ENCODE measurements around the gene CDO1.

CDO1 gene

DNA sequence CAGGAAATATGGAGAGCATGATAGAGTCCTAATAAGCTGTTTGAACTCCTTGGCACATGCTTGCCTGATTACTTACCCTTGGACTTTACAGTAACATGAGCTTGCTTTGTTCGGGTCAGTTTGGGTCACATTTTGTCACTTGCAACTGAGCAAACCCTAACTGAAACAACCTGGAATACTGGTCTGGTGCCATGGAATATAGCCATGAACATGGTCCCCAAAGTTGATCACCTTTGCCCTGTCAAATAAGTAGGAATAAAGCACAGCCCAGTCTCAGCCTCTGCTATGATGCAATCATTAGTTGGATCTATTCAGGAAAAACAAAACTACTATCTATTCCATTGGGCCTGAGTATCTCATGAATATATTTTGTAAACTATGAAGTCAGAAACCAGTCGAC is 18.2 kb downstream of the CDO1 start:
- TF ChIP-seq TEAD4 (IDR thresholded peaks at IDR 0.05): no peak
- TF ChIP-seq, protein P1, sequence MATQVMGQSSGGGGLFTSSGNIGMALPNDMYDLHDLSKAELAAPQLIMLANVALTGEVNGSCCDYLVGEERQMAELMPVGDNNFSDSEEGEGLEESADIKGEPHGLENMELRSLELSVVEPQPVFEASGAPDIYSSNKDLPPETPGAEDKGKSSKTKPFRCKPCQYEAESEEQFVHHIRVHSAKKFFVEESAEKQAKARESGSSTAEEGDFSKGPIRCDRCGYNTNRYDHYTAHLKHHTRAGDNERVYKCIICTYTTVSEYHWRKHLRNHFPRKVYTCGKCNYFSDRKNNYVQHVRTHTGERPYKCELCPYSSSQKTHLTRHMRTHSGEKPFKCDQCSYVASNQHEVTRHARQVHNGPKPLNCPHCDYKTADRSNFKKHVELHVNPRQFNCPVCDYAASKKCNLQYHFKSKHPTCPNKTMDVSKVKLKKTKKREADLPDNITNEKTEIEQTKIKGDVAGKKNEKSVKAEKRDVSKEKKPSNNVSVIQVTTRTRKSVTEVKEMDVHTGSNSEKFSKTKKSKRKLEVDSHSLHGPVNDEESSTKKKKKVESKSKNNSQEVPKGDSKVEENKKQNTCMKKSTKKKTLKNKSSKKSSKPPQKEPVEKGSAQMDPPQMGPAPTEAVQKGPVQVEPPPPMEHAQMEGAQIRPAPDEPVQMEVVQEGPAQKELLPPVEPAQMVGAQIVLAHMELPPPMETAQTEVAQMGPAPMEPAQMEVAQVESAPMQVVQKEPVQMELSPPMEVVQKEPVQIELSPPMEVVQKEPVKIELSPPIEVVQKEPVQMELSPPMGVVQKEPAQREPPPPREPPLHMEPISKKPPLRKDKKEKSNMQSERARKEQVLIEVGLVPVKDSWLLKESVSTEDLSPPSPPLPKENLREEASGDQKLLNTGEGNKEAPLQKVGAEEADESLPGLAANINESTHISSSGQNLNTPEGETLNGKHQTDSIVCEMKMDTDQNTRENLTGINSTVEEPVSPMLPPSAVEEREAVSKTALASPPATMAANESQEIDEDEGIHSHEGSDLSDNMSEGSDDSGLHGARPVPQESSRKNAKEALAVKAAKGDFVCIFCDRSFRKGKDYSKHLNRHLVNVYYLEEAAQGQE (IDR thresholded peaks at IDR 0.05; ENCODE audit: low read depth): no peak

DNA sequence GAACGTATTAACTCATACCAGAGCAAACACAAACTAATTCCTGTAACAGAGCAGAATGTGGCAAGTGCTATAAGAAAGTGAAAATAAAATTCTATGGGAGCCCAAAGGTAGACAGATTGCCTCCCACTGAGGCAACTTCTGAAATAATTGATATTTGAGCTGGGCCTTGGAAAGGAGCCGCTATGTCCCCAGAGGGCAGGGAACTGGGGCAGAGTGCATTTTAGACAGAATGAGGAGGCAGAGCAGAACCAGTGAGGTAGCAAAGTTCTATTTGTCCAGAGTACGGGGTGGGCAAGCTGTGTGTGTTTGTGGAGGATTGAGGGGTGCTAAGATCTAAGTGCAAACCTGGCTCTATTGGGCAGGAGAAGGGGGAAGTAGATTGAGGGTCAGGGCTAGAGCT is 19.8 kb downstream of the CDO1 start:
- TF ChIP-seq TCF12 (IDR thresholded peaks at IDR 0.05; ENCODE audit: low read depth): no peak
- TF ChIP-seq, protein P2, sequence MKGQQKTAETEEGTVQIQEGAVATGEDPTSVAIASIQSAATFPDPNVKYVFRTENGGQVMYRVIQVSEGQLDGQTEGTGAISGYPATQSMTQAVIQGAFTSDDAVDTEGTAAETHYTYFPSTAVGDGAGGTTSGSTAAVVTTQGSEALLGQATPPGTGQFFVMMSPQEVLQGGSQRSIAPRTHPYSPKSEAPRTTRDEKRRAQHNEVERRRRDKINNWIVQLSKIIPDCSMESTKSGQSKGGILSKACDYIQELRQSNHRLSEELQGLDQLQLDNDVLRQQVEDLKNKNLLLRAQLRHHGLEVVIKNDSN (IDR thresholded peaks at IDR 0.05): no peak

DNA sequence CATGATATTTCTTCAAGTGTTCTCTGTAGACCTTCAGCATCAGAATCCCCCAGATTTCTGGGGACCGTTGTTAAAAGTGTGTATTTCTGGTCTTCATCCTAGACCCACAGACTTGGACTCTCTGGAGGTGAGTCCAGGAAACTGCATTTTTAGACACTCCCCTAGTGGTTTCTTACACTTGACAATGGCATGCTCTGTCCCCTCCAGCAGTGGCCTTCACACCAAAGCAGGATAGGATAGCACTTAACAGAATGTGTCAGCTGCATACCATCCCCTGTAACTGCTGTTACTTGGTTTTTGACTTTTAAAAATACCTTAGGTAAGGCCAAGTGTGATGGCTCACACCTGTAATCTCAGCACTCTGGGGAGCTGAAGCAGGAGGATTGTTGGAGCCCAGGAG is 20.8 kb downstream of the CDO1 start:
- TF ChIP-seq YY1 (IDR thresholded peaks at IDR 0.05; ENCODE audit: low read depth) (no peak), CREB1 (IDR thresholded peaks at IDR 0.05; ENCODE audit: low read depth) (no peak), TCF12 (IDR thresholded peaks at IDR 0.05; ENCODE audit: low read depth) (no peak), NFIC (IDR thresholded peaks at IDR 0.05) (no peak), RAD21 (IDR thresholded peaks at IDR 0.05; ENCODE audit: low read depth) (no peak), TEAD4 (IDR thresholded peaks at IDR 0.05) (no peak), EP300 (IDR thresholded peaks at IDR 0.05; ENCODE audit: borderline replicate concordance) (no peak), ZBTB7A (IDR thresholded peaks at IDR 0.05; ENCODE audit: low read depth) (no peak), FOXM1 (IDR thresholded peaks at IDR 0.05; ENCODE audit: borderline replicate concordance, low read depth) (no peak), TAF1 (IDR thresholded peaks at IDR 0.05; ENCODE audit: low read depth) (no peak), CEBPB (IDR thresholded peaks at IDR 0.05) (no peak), EGR1 (IDR thresholded peaks at IDR 0.05) (no peak)
- TF ChIP-seq, protein P2 (IDR thresholded peaks at IDR 0.05): no peak
- TF ChIP-seq, protein P1 (IDR thresholded peaks at IDR 0.05; ENCODE audit: low read depth): no peak
- TF ChIP-seq, protein P3, sequence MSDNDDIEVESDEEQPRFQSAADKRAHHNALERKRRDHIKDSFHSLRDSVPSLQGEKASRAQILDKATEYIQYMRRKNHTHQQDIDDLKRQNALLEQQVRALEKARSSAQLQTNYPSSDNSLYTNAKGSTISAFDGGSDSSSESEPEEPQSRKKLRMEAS (IDR thresholded peaks at IDR 0.05): no peak

DNA sequence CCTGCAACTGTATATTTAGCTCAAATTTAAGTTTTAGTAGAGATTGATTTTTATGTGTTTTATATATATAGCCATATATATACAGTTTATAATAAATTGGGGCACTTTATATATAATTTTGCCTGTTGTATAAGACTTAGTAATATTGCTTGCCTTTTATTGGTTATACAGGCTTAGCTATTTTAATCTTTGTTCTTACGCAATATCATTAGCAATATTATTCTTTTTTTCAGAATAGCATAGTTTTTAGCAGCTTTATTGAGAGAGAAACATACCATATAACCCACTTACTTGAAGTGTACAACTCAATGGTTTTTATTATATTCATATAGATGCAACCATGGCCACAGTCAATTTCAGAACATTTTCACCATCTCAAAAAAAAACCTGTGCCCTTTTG is 28.0 kb downstream of the CDO1 start:
- TF ChIP-seq YY1 (IDR thresholded peaks at IDR 0.05; ENCODE audit: low read depth): no peak
- TF ChIP-seq, protein P1 (IDR thresholded peaks at IDR 0.05; ENCODE audit: low read depth): no peak

DNA sequence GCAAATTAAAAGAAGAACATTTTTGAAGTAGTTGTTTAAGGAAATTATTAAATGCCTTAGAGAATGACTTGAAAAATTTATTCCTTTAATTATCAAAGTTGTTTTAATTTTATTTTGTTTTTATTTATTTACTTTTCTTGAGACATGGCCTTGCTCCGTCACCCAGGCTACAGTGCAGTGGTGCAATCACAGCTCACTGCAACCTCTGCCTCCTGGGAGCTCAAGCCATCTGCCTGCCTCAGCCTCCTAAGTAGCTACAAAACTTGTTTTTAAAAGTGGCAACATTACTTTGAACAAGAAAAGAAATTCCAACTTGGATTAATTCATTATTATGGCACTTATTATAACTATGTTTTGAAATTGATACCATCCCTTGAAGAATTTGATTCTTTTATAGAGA is 29.0 kb downstream of the CDO1 start:
- TF ChIP-seq EP300 (IDR thresholded peaks at IDR 0.05; ENCODE audit: borderline replicate concordance) (no peak), TEAD4 (IDR thresholded peaks at IDR 0.05) (no peak), YY1 (IDR thresholded peaks at IDR 0.05; ENCODE audit: low read depth) (no peak), CEBPB (IDR thresholded peaks at IDR 0.05) (no peak), CREB1 (IDR thresholded peaks at IDR 0.05; ENCODE audit: low read depth) (no peak), TCF12 (IDR thresholded peaks at IDR 0.05; ENCODE audit: low read depth) (no peak), TAF1 (IDR thresholded peaks at IDR 0.05; ENCODE audit: low read depth) (no peak), FOXM1 (IDR thresholded peaks at IDR 0.05; ENCODE audit: borderline replicate concordance, low read depth) (no peak), RAD21 (IDR thresholded peaks at IDR 0.05; ENCODE audit: low read depth) (no peak)
- TF ChIP-seq, protein P3 (IDR thresholded peaks at IDR 0.05): no peak
- TF ChIP-seq, protein P1 (IDR thresholded peaks at IDR 0.05; ENCODE audit: low read depth): no peak

Data from Ishikawa (cell line).